Measurements from ENCODE around the gene CHMP3.
"Not testable (repeated sequence)": the region's sequence is repeated elsewhere in the genome, so short reads cannot be mapped to it uniquely, and the experiment has no call there.

Gene CHMP3

GRCh38 chr2:86507600-86507999 is 55.6 kb downstream of the CHMP3 start:
- no peak for DNase-seq (ENCODE audit: low read depth)

GRCh38 chr2:86500325-86501083 is 62.7 kb downstream of the CHMP3 start:
- DNase-seq (ENCODE audit: low read depth) = no peak

GRCh38 chr2:86499326-86499725 is 63.9 kb downstream of the CHMP3 start:
- no peak for DNase-seq (ENCODE audit: low read depth)

- DNase-seq (ENCODE audit: low read depth) = no peak
These were observed 64.6 kb downstream of the CHMP3 start for GRCh38 chr2:86498468-86499260.

GRCh38 chr2:86496391-86496790 is 66.9 kb downstream of the CHMP3 start:
- not testable (repeated sequence) for DNase-seq (ENCODE audit: low read depth)

- DNase-seq (ENCODE audit: low read depth) = no peak
These were observed 71.2 kb downstream of the CHMP3 start for GRCh38 chr2:86492048-86492453.

- DNase-seq (ENCODE audit: low read depth) = no peak
These were observed 72.2 kb downstream of the CHMP3 start for GRCh38 chr2:86491088-86491487.

- DNase-seq (ENCODE audit: low read depth) = no peak
These were observed 73.0 kb downstream of the CHMP3 start for GRCh38 chr2:86490245-86490644.

GRCh38 chr2:86489542-86489941 is 73.7 kb downstream of the CHMP3 start:
- no peak for DNase-seq (ENCODE audit: low read depth)

- no peak for DNase-seq (ENCODE audit: low read depth)
These were observed 74.5 kb downstream of the CHMP3 start for GRCh38 chr2:86488561-86489250.

GRCh38 chr2:86487062-86487461 is 76.2 kb downstream of the CHMP3 start:
- DNase-seq (ENCODE audit: low read depth) = no peak

- no peak for DNase-seq (ENCODE audit: low read depth)
These were observed 77.4 kb downstream of the CHMP3 start for GRCh38 chr2:86485802-86486201.

- peak; percentile 7 for DNase-seq (ENCODE audit: low read depth)
These were observed 78.1 kb downstream of the CHMP3 start for GRCh38 chr2:86485103-86485502.

- DNase-seq (ENCODE audit: low read depth) = no peak
These were observed 78.9 kb downstream of the CHMP3 start for GRCh38 chr2:86484385-86484784.

- peak; percentile 15 for DNase-seq (ENCODE audit: low read depth)
These were observed 81.2 kb downstream of the CHMP3 start for GRCh38 chr2:86482034-86482433.

- DNase-seq (ENCODE audit: low read depth) = no peak
These were observed 83.1 kb downstream of the CHMP3 start for GRCh38 chr2:86480105-86480504.

- no peak for DNase-seq (ENCODE audit: low read depth)
These were observed 85.9 kb downstream of the CHMP3 start for GRCh38 chr2:86477349-86477748.

GRCh38 chr2:86476918-86477317 is 86.3 kb downstream of the CHMP3 start:
- DNase-seq (ENCODE audit: low read depth) = no peak

- no peak for DNase-seq (ENCODE audit: low read depth)
These were observed 87.2 kb downstream of the CHMP3 start for GRCh38 chr2:86476092-86476491.

- DNase-seq (ENCODE audit: low read depth) = no peak
These were observed 91.6 kb downstream of the CHMP3 start for GRCh38 chr2:86471637-86472036.

GRCh38 chr2:86470890-86471289 is 92.4 kb downstream of the CHMP3 start:
- DNase-seq (ENCODE audit: low read depth) = no peak

- no peak for DNase-seq (ENCODE audit: low read depth)
These were observed 94.8 kb downstream of the CHMP3 start for GRCh38 chr2:86468162-86469033.

Data from activated T-cell treated with anti-CD3 and anti-CD28 coated beads for 24 hours (primary cell).